ENCODE data around the gene TPPP3.
A peak's percentile ranks its signal among the peaks of the same experiment; 100 is the strongest.

The TPPP3 gene

DNA sequence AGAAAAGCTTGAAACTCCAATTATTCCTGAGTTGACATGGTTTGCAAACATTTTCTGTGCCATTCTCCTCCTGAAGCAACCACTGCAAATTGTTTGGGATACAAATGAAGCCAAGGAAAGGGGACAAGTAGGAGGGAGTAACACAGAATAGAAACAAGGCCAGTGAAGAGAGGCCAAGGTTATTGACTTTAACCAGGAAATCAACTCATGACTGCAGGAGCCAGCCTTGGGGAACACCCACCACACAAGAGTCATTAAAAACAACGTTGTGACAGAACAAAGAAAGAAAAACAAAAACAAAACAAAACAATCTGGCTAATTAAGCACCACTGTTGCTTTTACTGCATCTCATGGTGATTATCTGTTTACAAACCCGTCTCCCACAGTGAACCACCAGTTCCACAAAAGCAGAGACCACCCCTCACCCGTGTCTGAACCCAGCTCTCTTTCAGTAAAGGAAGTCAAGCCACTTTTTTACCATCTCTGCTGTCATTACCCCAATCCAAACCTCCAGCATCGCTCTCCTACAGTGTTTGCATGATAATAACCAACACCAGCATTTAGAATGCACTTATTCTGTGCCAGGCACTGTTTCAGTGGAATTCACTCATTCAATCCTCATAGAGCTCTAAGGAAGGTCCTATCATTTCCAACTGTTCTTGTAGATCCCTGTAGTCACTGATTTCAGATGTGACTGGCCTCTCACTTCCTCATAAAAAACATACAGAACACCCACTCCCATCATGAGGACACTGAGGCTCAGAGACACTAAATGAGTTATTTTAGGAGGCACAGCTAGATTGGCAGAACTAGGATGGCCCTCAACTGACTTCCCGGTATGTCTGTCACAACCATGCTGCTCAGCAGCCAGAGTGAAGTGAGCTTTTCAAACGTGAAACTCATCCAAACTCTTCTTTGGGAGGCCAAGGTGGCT is 20.9 kb upstream of the TPPP3 start:
- H3K9ac ChIP-seq (ENCODE audit: low read depth, low read length) = no peak overlapping the region
- no peaks in the 10 kb centered on the region for H3K9me3 ChIP-seq (ENCODE audit: insufficient read depth, low read depth, low read length)
- H3K4me1 ChIP-seq (ENCODE audit: insufficient read depth, low read length) = 0 out of 2 replicates have a peak, but pooled peaks cover 3% of the 10 kb centered on the region
- no peaks in the 10 kb centered on the region; the same call in 1 of the 2 replicates for H3K27me3 ChIP-seq (ENCODE audit: insufficient read depth, low read length)
- 46% methylated on average over 6 of the region's 6 CpGs for WGBS
- H3K27ac ChIP-seq (ENCODE audit: low read depth, low read length) = no peak overlapping the region; the same call in 1 of the 2 replicates
- no peaks in the 10 kb centered on the region for H3K36me3 ChIP-seq (ENCODE audit: insufficient read depth, low read length)
- H3K4me3 ChIP-seq (ENCODE audit: low read length) = no peak overlapping the region

DNA sequence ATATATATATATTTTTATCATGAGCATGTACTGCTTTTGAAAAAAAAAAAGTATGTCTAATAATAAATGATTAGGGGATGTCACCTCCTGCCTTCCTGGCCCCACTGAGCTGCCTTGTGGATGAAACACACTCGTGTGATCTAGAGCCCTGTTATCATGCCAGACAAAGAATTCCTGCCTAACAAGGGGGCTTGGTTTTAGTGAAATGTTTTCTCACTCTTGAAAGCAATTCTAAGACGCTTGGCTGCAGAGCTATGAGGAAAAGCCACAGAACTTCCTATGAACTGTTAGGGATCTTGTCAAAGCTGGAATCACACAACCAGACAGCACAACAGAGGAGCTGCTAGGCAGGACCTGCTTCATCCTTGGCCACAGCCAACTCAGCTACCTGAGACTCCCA is 19.0 kb upstream of the TPPP3 start:
- Histone ChIP-seq H3K9ac (ENCODE audit: low read depth, low read length) (no peak overlapping the region), H3K27me3 (ENCODE audit: insufficient read depth, low read length) (no peaks in the 10 kb centered on the region; the same call in 1 of the 2 replicates), H3K36me3 (ENCODE audit: insufficient read depth, low read length) (no peaks in the 10 kb centered on the region), H3K27ac (ENCODE audit: low read depth, low read length) (no peak overlapping the region), H3K9me3 (ENCODE audit: insufficient read depth, low read depth, low read length) (no peaks in the 10 kb centered on the region), H3K4me3 (ENCODE audit: low read length) (no peak overlapping the region), H3K4me1 (ENCODE audit: insufficient read depth, low read length) (peaks cover 7% of the 10 kb centered on the region; the same call in 1 of the 2 replicates)
- WGBS = 72% methylated on average over 2 of the region's 2 CpGs

DNA sequence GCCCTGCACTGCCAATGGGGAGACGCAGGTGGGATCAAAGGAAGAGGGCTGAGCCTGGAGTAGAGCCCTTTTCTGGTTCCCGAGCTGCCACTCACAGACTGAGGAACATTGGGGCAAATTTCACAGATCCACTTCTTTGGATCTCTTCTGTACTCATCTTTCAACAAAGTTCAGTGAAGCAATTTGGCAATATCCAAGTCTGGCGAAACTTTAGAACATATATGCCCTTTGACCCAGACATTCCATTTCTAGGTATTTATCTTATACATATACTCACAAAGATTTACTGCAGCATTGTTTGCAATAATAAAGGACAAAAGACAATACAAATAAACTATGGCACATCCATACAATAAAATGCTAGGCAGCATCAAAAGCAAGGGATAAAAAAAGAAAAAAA is 18.0 kb upstream of the TPPP3 start:
- WGBS = 93% methylated on average over 3 of the region's 3 CpGs

DNA sequence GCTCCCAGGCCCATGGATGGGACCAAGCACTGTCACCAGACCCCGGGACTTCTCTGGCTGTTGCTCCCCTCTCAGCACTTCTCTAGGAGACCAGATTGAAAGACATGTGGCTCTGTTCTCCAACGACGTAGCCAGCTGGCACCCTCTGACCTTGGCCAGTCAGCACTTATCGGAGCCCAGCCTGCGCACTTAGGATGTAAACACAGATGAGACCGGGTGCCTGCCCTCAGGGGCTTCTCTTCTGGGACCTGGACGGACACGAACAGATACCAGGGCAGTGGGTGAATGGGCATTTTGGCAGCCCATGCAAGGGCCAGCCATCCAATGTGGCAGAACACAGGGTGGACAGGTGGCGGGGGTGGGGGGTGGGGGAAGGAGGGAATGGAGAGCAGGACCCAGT is 16.3 kb upstream of the TPPP3 start:
- H3K4me1 ChIP-seq (ENCODE audit: insufficient read depth, low read length) = peaks cover 11% of the 10 kb centered on the region; the same call in 1 of the 2 replicates
- H3K9ac ChIP-seq (ENCODE audit: low read depth, low read length) = no peak overlapping the region
- H3K27me3 ChIP-seq (ENCODE audit: insufficient read depth, low read length) = no peaks in the 10 kb centered on the region
- no peaks in the 10 kb centered on the region for H3K36me3 ChIP-seq (ENCODE audit: insufficient read depth, low read length)
- H3K27ac ChIP-seq (ENCODE audit: low read depth, low read length) = no peak overlapping the region
- H3K4me3 ChIP-seq (ENCODE audit: low read length) = no peak overlapping the region
- WGBS = 94% methylated on average over 9 of the region's 9 CpGs
- H3K9me3 ChIP-seq (ENCODE audit: insufficient read depth, low read depth, low read length) = no peaks in the 10 kb centered on the region

More for the DNA sequence above, 18.0 kb upstream of the TPPP3 start:
- Histone ChIP-seq H3K4me3 (ENCODE audit: low read length) (no peak overlapping the region), H3K9me3 (ENCODE audit: insufficient read depth, low read depth, low read length) (no peaks in the 10 kb centered on the region), H3K36me3 (ENCODE audit: insufficient read depth, low read length) (no peaks in the 10 kb centered on the region), H3K4me1 (ENCODE audit: insufficient read depth, low read length) (peaks cover 11% of the 10 kb centered on the region; the same call in 1 of the 2 replicates), H3K27ac (ENCODE audit: low read depth, low read length) (no peak overlapping the region), H3K27me3 (ENCODE audit: insufficient read depth, low read length) (no peaks in the 10 kb centered on the region; the same call in 1 of the 2 replicates), H3K9ac (ENCODE audit: low read depth, low read length) (no peak overlapping the region)

DNA sequence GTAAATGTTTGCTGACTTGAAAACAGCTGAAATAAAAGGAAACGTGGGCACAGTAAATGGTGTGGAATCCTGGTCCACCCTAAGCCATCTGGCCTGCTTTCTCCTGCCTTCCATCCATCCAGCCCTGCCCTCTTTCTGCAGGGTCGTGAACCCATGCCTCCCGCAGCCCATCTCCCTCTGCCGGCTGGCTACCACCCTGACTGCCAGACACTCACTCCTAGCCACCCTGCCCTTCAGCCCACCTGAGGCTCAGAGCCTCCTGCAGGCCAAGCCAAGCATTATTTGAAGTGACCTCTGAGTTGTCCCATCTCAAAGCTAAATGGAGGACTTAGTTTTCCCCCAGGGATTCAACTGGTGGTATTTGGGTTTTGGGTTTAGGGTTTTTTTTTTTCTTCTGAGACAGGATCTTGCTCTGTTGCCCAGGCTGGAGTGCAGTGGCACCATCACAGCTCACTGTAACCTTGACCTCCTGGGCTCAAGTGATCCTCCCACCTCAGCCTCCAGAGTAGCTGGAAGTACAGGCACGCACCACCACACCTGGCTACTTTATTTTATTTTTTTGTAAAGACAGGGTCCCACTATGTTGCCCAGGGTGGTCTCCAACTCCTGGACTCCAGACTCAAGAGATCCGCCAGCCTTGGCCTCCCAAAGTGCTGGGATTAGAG is 14.6 kb upstream of the TPPP3 start:
- 77% methylated on average over 6 of the region's 6 CpGs for WGBS
- no peak overlapping the region for H3K4me3 ChIP-seq (ENCODE audit: low read length)
- no peak overlapping the region for H3K9ac ChIP-seq (ENCODE audit: low read depth, low read length)
- H3K36me3 ChIP-seq (ENCODE audit: insufficient read depth, low read length) = no peaks in the 10 kb centered on the region
- no peaks in the 10 kb centered on the region for H3K27me3 ChIP-seq (ENCODE audit: insufficient read depth, low read length)
- H3K4me1 ChIP-seq (ENCODE audit: insufficient read depth, low read length) = peaks cover 11% of the 10 kb centered on the region; the same call in 1 of the 2 replicates
- H3K9me3 ChIP-seq (ENCODE audit: insufficient read depth, low read depth, low read length) = no peaks in the 10 kb centered on the region
- H3K27ac ChIP-seq (ENCODE audit: low read depth, low read length) = no peak overlapping the region

DNA sequence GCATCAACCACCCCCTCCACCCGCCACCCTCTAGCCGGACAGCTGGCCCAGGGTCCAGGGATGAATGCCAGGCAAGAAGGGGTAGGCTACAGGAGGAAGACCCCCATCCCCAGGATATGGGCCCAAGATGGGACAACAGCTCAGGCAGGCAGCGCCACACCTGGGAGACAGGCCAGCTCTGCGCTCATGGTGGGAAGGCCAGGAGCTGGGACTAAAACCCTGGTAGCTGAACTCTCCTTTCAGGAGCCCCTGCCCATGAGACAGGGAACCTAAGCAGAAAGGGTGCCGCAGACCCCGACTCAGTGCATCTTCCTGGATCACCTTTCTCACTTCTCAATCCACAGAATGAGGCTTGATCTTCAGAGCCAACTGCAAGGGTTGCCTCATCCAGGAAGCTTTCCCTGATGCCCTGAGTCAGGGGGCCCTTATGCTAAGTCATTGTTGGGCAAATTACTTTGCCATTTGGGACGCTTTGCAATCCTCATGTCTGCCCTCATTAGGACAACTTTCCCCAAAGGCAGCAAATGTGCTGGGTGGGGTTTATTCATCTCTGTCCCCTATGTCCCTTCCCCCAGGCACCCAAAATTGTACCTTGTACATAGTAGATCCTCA is 14.0 kb upstream of the TPPP3 start:
- H3K9me3 ChIP-seq (ENCODE audit: insufficient read depth, low read depth, low read length) = no peaks in the 10 kb centered on the region
- H3K36me3 ChIP-seq (ENCODE audit: insufficient read depth, low read length) = no peaks in the 10 kb centered on the region
- 85% methylated on average over 7 of the region's 7 CpGs for WGBS
- H3K27me3 ChIP-seq (ENCODE audit: insufficient read depth, low read length) = no peaks in the 10 kb centered on the region
- peaks cover 11% of the 10 kb centered on the region; the same call in 1 of the 2 replicates for H3K4me1 ChIP-seq (ENCODE audit: insufficient read depth, low read length)
- no peak overlapping the region for H3K27ac ChIP-seq (ENCODE audit: low read depth, low read length)
- no peak overlapping the region for H3K4me3 ChIP-seq (ENCODE audit: low read length)
- no peak overlapping the region for H3K9ac ChIP-seq (ENCODE audit: low read depth, low read length)

DNA sequence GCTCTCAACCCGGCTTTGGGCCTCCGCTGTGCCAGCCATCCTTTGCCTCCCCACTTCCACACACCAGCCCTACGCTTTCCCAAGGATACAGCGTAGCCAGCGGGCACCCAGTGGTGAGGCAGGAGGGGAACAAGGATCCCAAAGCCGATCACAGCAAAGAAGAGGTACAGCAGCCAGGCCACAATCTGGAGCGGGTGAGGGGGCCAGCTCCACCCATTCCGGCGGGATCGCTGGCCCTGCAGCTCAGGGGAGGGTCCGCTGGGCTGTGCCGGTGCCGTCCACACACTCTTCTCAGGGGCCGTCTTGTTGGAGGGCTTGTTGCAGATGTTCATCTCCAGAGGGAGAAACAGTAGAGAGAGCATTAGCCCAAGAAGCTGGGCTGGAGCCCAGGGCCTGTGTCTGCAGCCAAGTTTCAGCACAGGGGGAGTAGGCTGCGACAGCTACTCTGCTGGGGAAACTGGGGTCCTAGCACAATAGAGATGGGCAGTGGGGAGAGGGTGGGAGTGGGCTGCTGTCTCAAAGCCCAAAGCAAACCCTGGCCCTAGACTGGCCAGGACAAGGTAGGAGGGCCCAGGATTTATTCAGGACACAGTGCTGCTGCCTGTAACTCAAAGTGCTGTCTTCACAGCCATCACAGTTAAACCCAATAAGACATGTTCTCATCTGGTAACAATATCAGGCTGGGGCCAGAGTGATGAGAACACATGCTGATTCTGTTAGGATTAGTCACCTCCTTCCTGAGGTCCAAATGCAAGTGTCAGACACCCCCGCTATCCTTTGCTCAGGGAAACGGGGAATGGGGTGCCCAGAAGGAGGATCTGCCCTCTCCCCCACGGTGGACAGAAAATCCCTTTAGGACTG is 13.0 kb upstream of the TPPP3 start:
- H3K27me3 ChIP-seq (ENCODE audit: insufficient read depth, low read length) = no peaks in the 10 kb centered on the region
- H3K36me3 ChIP-seq (ENCODE audit: insufficient read depth, low read length) = no peaks in the 10 kb centered on the region
- peak overlapping the region; percentile 1; the same call in 1 of the 2 replicates for H3K9ac ChIP-seq (ENCODE audit: low read depth, low read length)
- H3K4me3 ChIP-seq (ENCODE audit: low read length) = no peak overlapping the region
- WGBS = 84% methylated on average over 18 of the region's 18 CpGs
- H3K27ac ChIP-seq (ENCODE audit: low read depth, low read length) = no peak overlapping the region
- H3K4me1 ChIP-seq (ENCODE audit: insufficient read depth, low read length) = peaks cover 11% of the 10 kb centered on the region; the same call in 1 of the 2 replicates
- H3K9me3 ChIP-seq (ENCODE audit: insufficient read depth, low read depth, low read length) = no peaks in the 10 kb centered on the region

DNA sequence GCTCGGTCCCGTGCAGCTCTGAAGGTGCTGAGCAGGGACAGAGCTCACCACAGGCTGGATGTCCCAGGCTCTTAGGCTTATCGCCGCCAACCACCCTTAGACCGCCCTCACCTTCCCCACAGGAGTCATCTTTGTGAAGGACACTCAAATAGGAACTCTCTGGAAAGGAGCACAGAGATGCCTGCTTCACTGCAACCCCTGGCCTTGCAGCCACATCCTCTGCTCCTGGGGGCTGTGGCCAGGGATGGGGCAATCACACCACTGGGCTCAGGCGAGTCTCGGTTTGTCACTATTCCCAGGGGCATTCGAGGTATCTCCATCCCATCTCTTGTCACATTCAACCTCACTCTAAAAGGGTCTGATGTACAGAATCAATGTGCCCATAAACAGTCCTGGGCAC is 12.0 kb upstream of the TPPP3 start:
- no peak overlapping the region for H3K27ac ChIP-seq (ENCODE audit: low read depth, low read length)

DNA sequence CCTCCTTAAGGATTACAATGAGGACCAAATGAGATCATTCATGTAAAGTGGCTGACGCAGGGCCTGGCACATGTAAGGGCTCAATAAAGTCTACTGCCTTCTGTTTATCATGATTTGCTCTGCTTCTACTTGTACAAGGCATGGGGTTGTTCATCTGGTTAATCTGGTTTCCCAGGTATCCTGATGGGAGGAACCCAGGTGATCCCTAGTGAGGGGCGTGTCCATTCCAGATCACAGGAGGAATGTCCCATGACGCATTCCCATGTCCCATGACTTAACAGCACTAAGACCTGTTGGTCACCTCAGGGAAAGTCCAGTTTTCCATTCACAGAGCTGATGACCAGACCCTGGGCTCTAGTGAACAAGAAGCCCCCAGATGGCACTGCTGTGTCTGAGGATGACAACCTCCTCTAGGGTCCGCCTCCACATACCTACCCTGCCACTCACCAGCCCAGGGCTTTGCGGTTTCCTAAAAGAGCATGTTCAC is 11.5 kb upstream of the TPPP3 start:
- no peaks in the 10 kb centered on the region for H3K27me3 ChIP-seq (ENCODE audit: insufficient read depth, low read length)
- no peaks in the 10 kb centered on the region for H3K36me3 ChIP-seq (ENCODE audit: insufficient read depth, low read length)
- H3K9ac ChIP-seq (ENCODE audit: low read depth, low read length) = no peak overlapping the region
- H3K4me3 ChIP-seq (ENCODE audit: low read length) = no peak overlapping the region
- H3K27ac ChIP-seq (ENCODE audit: low read depth, low read length) = no peak overlapping the region
- H3K9me3 ChIP-seq (ENCODE audit: insufficient read depth, low read depth, low read length) = no peaks in the 10 kb centered on the region
- WGBS = 96% methylated on average over 5 of the region's 5 CpGs
- H3K4me1 ChIP-seq (ENCODE audit: insufficient read depth, low read length) = peaks cover 11% of the 10 kb centered on the region; the same call in 1 of the 2 replicates

More for the DNA sequence above, 12.0 kb upstream of the TPPP3 start:
- Histone ChIP-seq H3K27me3 (ENCODE audit: insufficient read depth, low read length) (no peaks in the 10 kb centered on the region), H3K36me3 (ENCODE audit: insufficient read depth, low read length) (no peaks in the 10 kb centered on the region), H3K4me3 (ENCODE audit: low read length) (no peak overlapping the region), H3K9me3 (ENCODE audit: insufficient read depth, low read depth, low read length) (no peaks in the 10 kb centered on the region), H3K9ac (ENCODE audit: low read depth, low read length) (no peak overlapping the region), H3K4me1 (ENCODE audit: insufficient read depth, low read length) (peaks cover 11% of the 10 kb centered on the region; the same call in 1 of the 2 replicates)
- 93% methylated on average over 8 of the region's 8 CpGs for WGBS

DNA sequence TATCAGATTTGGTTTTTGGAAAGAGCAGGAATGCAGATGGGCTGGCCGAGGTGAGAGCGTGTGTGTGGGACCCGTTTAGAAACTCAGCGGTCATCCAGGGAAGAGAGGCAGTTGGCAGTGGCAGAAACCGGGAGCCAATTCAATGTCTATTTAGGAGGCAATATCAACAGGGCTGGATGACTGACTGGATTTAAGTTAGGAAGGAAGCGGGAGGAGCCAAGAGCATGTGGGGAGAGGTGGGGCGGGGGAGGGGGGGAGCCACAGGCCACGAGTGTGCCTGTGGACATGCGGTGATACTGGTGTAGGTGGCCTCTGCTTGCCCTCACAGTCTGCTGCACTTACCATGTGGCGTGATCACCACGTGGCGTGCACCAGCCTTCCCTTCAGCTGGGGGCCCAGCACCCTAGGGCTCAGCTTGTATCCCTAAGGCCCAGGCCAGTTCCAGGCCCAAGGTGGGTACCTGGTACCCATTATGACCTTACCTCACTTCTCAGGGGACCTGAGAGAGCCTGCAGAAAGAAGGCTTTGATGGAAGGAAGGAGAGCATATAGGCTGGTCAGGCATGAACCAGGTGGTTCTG is 10.8 kb upstream of the TPPP3 start:
- Histone ChIP-seq H3K27me3 (ENCODE audit: insufficient read depth, low read length) (peaks cover 2% of the 10 kb centered on the region; the same call in 1 of the 2 replicates), H3K9ac (ENCODE audit: low read depth, low read length) (no peak overlapping the region), H3K9me3 (ENCODE audit: insufficient read depth, low read depth, low read length) (no peaks in the 10 kb centered on the region), H3K27ac (ENCODE audit: low read depth, low read length) (no peak overlapping the region), H3K36me3 (ENCODE audit: insufficient read depth, low read length) (no peaks in the 10 kb centered on the region), H3K4me1 (ENCODE audit: insufficient read depth, low read length) (peaks cover 11% of the 10 kb centered on the region; the same call in 1 of the 2 replicates), H3K4me3 (ENCODE audit: low read length) (no peak overlapping the region)
- 87% methylated on average over 12 of the region's 12 CpGs for WGBS

Measured in HUES64 (cell line).